Mesenchymal stem cell (in vitro differentiated cells and primary cell): Measurements from ENCODE around the gene GUCY1A1.
"Not testable (repeated sequence)": the region's sequence is repeated elsewhere in the genome, so short reads cannot be mapped to it uniquely, and the experiment has no call there.

Experiments used
- DNase-seq: peaks from one replicate; pipeline ENCODE4 v3.0.0-alpha.2; 2013
- H2AFZ ChIP-seq: one replicate; pipeline ENCODE4 v1.6.1; 2013; ENCODE audit warnings: low read depth, mild to moderate bottlenecking, control low read depth, inconsistent platforms, low read length, moderate library complexity
- H2AK5ac ChIP-seq: 2 replicates; pipeline ENCODE4 v1.6.1; 2013; ENCODE audit warnings: low read length, moderate library complexity, mild to moderate bottlenecking, inconsistent platforms; ENCODE audit not compliant: severe bottlenecking
- H2BK120ac ChIP-seq: one replicate; pipeline ENCODE4 v1.6.1; 2013; ENCODE audit warnings: low read depth, mild to moderate bottlenecking, inconsistent platforms, low read length, moderate library complexity
- H2BK12ac ChIP-seq, 2 experiments: one replicate each; pipeline ENCODE4 v1.6.1; 2013; ENCODE audit warnings: inconsistent platforms in 2 of 2, low read length in 2 of 2, mild to moderate bottlenecking in 2 of 2, moderate library complexity in 2 of 2, control low read depth in 1 of 2
- H2BK15ac ChIP-seq: one replicate; pipeline ENCODE4 v1.6.1; 2013; ENCODE audit warnings: mild to moderate bottlenecking, low read depth, inconsistent platforms; ENCODE audit not compliant: poor library complexity, severe bottlenecking
- H2BK5ac ChIP-seq: 2 replicates; pipeline ENCODE4 v1.6.1; 2013; ENCODE audit warnings: low read depth, mild to moderate bottlenecking, low read length, control low read depth, inconsistent platforms; ENCODE audit not compliant: poor library complexity, severe bottlenecking
- H3K14ac ChIP-seq, 2 experiments: one replicate each; pipeline ENCODE4 v1.6.1; 2013; ENCODE audit warnings: inconsistent platforms in 2 of 2, low read length in 2 of 2, control low read depth in 1 of 2, mild to moderate bottlenecking in 1 of 2, moderate library complexity in 1 of 2
- H3K18ac ChIP-seq, 2 experiments: one replicate each; pipeline ENCODE4 v1.6.1; 2013; ENCODE audit warnings: inconsistent platforms in 2 of 2, low read length in 2 of 2, control low read depth in 1 of 2, low read depth in 1 of 2, mild to moderate bottlenecking in 1 of 2
- H3K23ac ChIP-seq, 2 experiments: one replicate each; pipeline ENCODE4 v1.6.1; 2013; ENCODE audit warnings: inconsistent platforms in 2 of 2, low read length in 2 of 2, mild to moderate bottlenecking in 2 of 2, moderate library complexity in 2 of 2, control low read depth in 1 of 2
- H3K27ac ChIP-seq: 2 replicates; pipeline ENCODE4 v1.5.1; 2013; ENCODE audit warnings: mild to moderate bottlenecking, moderate library complexity, low read length, control low read depth, inconsistent platforms; ENCODE audit not compliant: poor library complexity, severe bottlenecking
- H3K27me3 ChIP-seq, 2 experiments: 2 replicates each; pipeline versions ENCODE4 v1.6.1 to v1.7.0; 2013; ENCODE audit warnings: low read length in 2 of 2, mild to moderate bottlenecking in 2 of 2, moderate library complexity in 2 of 2, control low read depth in 1 of 2, inconsistent platforms in 1 of 2; ENCODE audit not compliant: control insufficient read depth in 1 of 2, insufficient read depth in 1 of 2
- H3K36me3 ChIP-seq, 2 experiments: 2 replicates each; pipeline versions ENCODE4 v1.6.1 to v1.7.0; 2013; ENCODE audit warnings: low read length in 2 of 2, control low read depth in 1 of 2, inconsistent platforms in 1 of 2, low read depth in 1 of 2, mild to moderate bottlenecking in 1 of 2; ENCODE audit not compliant: insufficient read depth in 2 of 2, control insufficient read depth in 1 of 2
- H3K4ac ChIP-seq, 2 experiments: one replicate each; pipeline ENCODE4 v1.6.1; 2013; ENCODE audit warnings: inconsistent platforms in 2 of 2, low read length in 2 of 2, mild to moderate bottlenecking in 2 of 2, moderate library complexity in 2 of 2, control low read depth in 1 of 2, low read depth in 1 of 2
- H3K4me1 ChIP-seq: 2 replicates; pipeline ENCODE4 v1.6.1; 2013; ENCODE audit warnings: low read depth, low read length, control low read depth; ENCODE audit not compliant: control insufficient read depth, insufficient read depth
- H3K4me2 ChIP-seq: 2 replicates; pipeline ENCODE4 v1.6.1; 2013; ENCODE audit warnings: low read length, mild to moderate bottlenecking, inconsistent platforms; ENCODE audit not compliant: poor library complexity, severe bottlenecking
- H3K4me3 ChIP-seq, 2 experiments: 2 replicates each; pipeline versions ENCODE4 v1.5.1 to v1.7.0; 2013; ENCODE audit warnings: low read length in 2 of 2, mild to moderate bottlenecking in 2 of 2, control low read depth in 1 of 2, low read depth in 1 of 2; ENCODE audit not compliant: insufficient read depth in 1 of 2
- H3K79me1 ChIP-seq: replicated peaks from 2 replicates; pipeline ENCODE4 v1.6.1; 2013; ENCODE audit warnings: mild to moderate bottlenecking, control low read depth, low read length, inconsistent platforms; ENCODE audit not compliant: poor library complexity, severe bottlenecking
- H3K9ac ChIP-seq: 2 replicates; pipeline ENCODE4 v1.7.0; 2013; ENCODE audit warnings: mild to moderate bottlenecking, low read length, moderate library complexity
- H3K9me3 ChIP-seq: 2 replicates; pipeline ENCODE4 v1.7.0; 2013; ENCODE audit warnings: mild to moderate bottlenecking, low read length; ENCODE audit not compliant: control insufficient read depth
- H4K8ac ChIP-seq: one replicate; pipeline ENCODE4 v1.6.1; 2013; ENCODE audit warnings: inconsistent platforms, mild to moderate bottlenecking, low read length, moderate library complexity
- H4K91ac ChIP-seq: one replicate; pipeline ENCODE4 v1.6.1; 2013; ENCODE audit warnings: mild to moderate bottlenecking, low read length, inconsistent platforms
- WGBS: methylation state at CpG from one replicate; pipeline ENCODE4 v1.1.7; 2013; ENCODE audit warnings: mixed read lengths; 5-methylcytosine and 5-hydroxymethylcytosine counted together

The GUCY1A1 gene

GRCh38 chr4:155640751-155641150 is 25.9 kb upstream of the GUCY1A1 start:
- no peak overlapping the region for H2AFZ ChIP-seq
- H3K27me3 ChIP-seq: no peaks in the 10 kb centered on the region
- H3K18ac ChIP-seq: no peak overlapping the region
- no peak overlapping the region for H2BK120ac ChIP-seq
- no peaks in the 10 kb centered on the region for H3K36me3 ChIP-seq
- no peak overlapping the region for H2BK12ac ChIP-seq
- H3K9me3 ChIP-seq: no peaks in the 10 kb centered on the region
- H3K23ac ChIP-seq: no peak overlapping the region
- no peak overlapping the region for H3K14ac ChIP-seq
- no peaks in the 10 kb centered on the region for H3K79me1 ChIP-seq
- DNase-seq: no peak
- H3K27ac ChIP-seq: no peak overlapping the region
- no peak overlapping the region for H4K91ac ChIP-seq
- H2BK15ac ChIP-seq: no peak overlapping the region
- 100% methylated on average over 1 of the region's 2 CpGs for WGBS
- H3K9ac ChIP-seq: no peak overlapping the region
- no peaks in the 10 kb centered on the region for H3K4me1 ChIP-seq
- H4K8ac ChIP-seq: no peak overlapping the region
- H3K4ac ChIP-seq: no peak overlapping the region
- H2AK5ac ChIP-seq: no peak overlapping the region
- H3K4me3 ChIP-seq: no peak overlapping the region
- no peak overlapping the region for H2BK5ac ChIP-seq
- H3K4me2 ChIP-seq: no peak overlapping the region

GRCh38 chr4:155643087-155643486 is 23.6 kb upstream of the GUCY1A1 start:
- Histone ChIP-seq H3K27me3 (no peaks in the 10 kb centered on the region), H4K8ac (no peak overlapping the region), H3K27ac (no peak overlapping the region), H3K18ac (no peak overlapping the region), H3K79me1 (no peaks in the 10 kb centered on the region), H3K4me2 (no peak overlapping the region), H3K14ac (no peak overlapping the region), H3K36me3 (no peaks in the 10 kb centered on the region), H2BK12ac (no peak overlapping the region), H3K4ac (no peak overlapping the region), H3K9ac (no peak overlapping the region), H3K9me3 (no peaks in the 10 kb centered on the region), H4K91ac (no peak overlapping the region), H2BK15ac (no peak overlapping the region), H3K4me3 (no peak overlapping the region), H2AFZ (no peak overlapping the region), H3K4me1 (no peaks in the 10 kb centered on the region), H2BK120ac (no peak overlapping the region), H2BK5ac (no peak overlapping the region), H3K23ac (no peak overlapping the region), H2AK5ac (no peak overlapping the region)
- no CpG with 5 or more reads among the region's 1 CpG for WGBS
- DNase-seq: no peak

- Histone ChIP-seq H4K8ac (no peak overlapping the region), H3K4me1 (no peaks in the 10 kb centered on the region), H2AK5ac (no peak overlapping the region), H2BK5ac (no peak overlapping the region), H4K91ac (no peak overlapping the region), H3K79me1 (no peaks in the 10 kb centered on the region), H3K27me3 (no peaks in the 10 kb centered on the region), H2AFZ (no peak overlapping the region), H3K9me3 (no peaks in the 10 kb centered on the region), H3K4ac (no peak overlapping the region), H3K9ac (no peak overlapping the region), H3K4me3 (no peak overlapping the region), H3K18ac (no peak overlapping the region), H2BK15ac (no peak overlapping the region), H2BK120ac (no peak overlapping the region), H3K36me3 (no peaks in the 10 kb centered on the region), H3K14ac (no peak overlapping the region), H3K4me2 (no peak overlapping the region), H3K23ac (no peak overlapping the region), H2BK12ac (no peak overlapping the region), H3K27ac (no peak overlapping the region)
- WGBS: no CpG with 5 or more reads among the region's 2 CpGs
- DNase-seq: no peak
Observed at GRCh38 chr4:155646001-155646400, 20.6 kb upstream of the GUCY1A1 start.

GRCh38 chr4:155650785-155651184 is 15.9 kb upstream of the GUCY1A1 start:
- H3K36me3 ChIP-seq, H4K8ac ChIP-seq, H3K4ac ChIP-seq, H2AFZ ChIP-seq, H4K91ac ChIP-seq, H3K27ac ChIP-seq, H3K9me3 ChIP-seq, H3K18ac ChIP-seq, H3K27me3 ChIP-seq, H3K4me1 ChIP-seq, H3K4me2 ChIP-seq, H2BK5ac ChIP-seq, H3K79me1 ChIP-seq, H2AK5ac ChIP-seq, H2BK15ac ChIP-seq, H3K4me3 ChIP-seq, H2BK12ac ChIP-seq, DNase-seq, H2BK120ac ChIP-seq, H3K9ac ChIP-seq, H3K14ac ChIP-seq, H3K23ac ChIP-seq: not testable (repeated sequence)
- WGBS: 93% methylated on average over 2 of the region's 4 CpGs
